ENCODE data around the gene MEX3C.

MEX3C gene

GRCh38 chr18:51149670-51150069 is 47.8 kb downstream of the MEX3C start:
- H3K9me3 ChIP-seq (ENCODE audit: insufficient read depth, low read depth, low read length), result peaks cover 3% of the 10 kb centered on the region
- peak; percentile 41 to 72 for DNase-seq
- WGBS (ENCODE audit: extremely low coverage, insufficient coverage, insufficient read length), result no CpG with 5 or more reads among the region's 4 CpGs

GRCh38 chr18:51146909-51147308 is 50.6 kb downstream of the MEX3C start:
- no peak for DNase-seq
- Histone ChIP-seq H3K79me1 (ENCODE audit: low read length) (peaks cover 3% of the 10 kb centered on the region), H3K36me3 (ENCODE audit: control insufficient read depth in 1 of 2, insufficient read depth in 2 of 2, low read length in 2 of 2) (no peaks in the 10 kb centered on the region), H3K4ac (ENCODE audit: low read depth, low read length) (no peak overlapping the region), H3K23ac (ENCODE audit: low read length) (no peak overlapping the region), H4K91ac (ENCODE audit: low read depth, low read length) (no peak overlapping the region), H3K4me3 (ENCODE audit: low read depth, low read length) (no peak overlapping the region), H2BK120ac (ENCODE audit: insufficient read depth, low read length, poor library complexity) (no peak overlapping the region), H2AFZ (ENCODE audit: insufficient read depth, low read length, poor library complexity) (no peak overlapping the region), H3K18ac (ENCODE audit: low read length) (no peak overlapping the region), H3K4me2 (ENCODE audit: low read length) (no peak overlapping the region), H3K9me3 (ENCODE audit: insufficient read depth, low read depth, low read length) (peaks cover 3% of the 10 kb centered on the region), H2BK5ac (ENCODE audit: low read depth, low read length, poor library complexity) (no peak overlapping the region), H3K9ac (ENCODE audit: low read length) (no peak overlapping the region), H2BK12ac (ENCODE audit: low read length) (no peak overlapping the region), H3K79me2 (ENCODE audit: control insufficient read depth, insufficient read depth, low read length, poor library complexity) (no peaks in the 10 kb centered on the region), H4K12ac (ENCODE audit: low read depth, low read length) (no peak overlapping the region), H3K4me1 (ENCODE audit: control insufficient read depth in 1 of 2, insufficient read depth in 2 of 2, low read length in 2 of 2) (peaks cover 4 to 7% of the 10 kb centered on the region in 2 experiments), H3K14ac (ENCODE audit: low read length) (no peak overlapping the region), H4K8ac (ENCODE audit: low read depth, low read length) (no peak overlapping the region), H3K27ac (ENCODE audit: low read depth, low read length) (no peak overlapping the region), H2AK5ac (ENCODE audit: low read length) (no peak overlapping the region), H3K27me3 (ENCODE audit: insufficient read depth, low read length) (no peaks in the 10 kb centered on the region)
- WGBS (ENCODE audit: extremely low coverage, insufficient coverage, insufficient read length), result no CpG with 5 or more reads among the region's 4 CpGs

More at GRCh38 chr18:51149670-51150069, 47.8 kb downstream of the MEX3C start:
- H3K27me3 ChIP-seq (ENCODE audit: insufficient read depth, low read length), result no peaks in the 10 kb centered on the region
- no peak overlapping the region for H3K4ac ChIP-seq (ENCODE audit: low read depth, low read length)
- no peak overlapping the region for H4K91ac ChIP-seq (ENCODE audit: low read depth, low read length)
- no peak overlapping the region for H3K14ac ChIP-seq (ENCODE audit: low read length)
- H3K4me3 ChIP-seq (ENCODE audit: low read depth, low read length), result no peak overlapping the region
- H4K12ac ChIP-seq (ENCODE audit: low read depth, low read length), result no peak overlapping the region
- H3K23ac ChIP-seq (ENCODE audit: low read length), result no peak overlapping the region
- H3K27ac ChIP-seq (ENCODE audit: low read depth, low read length), result no peak overlapping the region
- no peak overlapping the region for H2AK5ac ChIP-seq (ENCODE audit: low read length)
- no peaks in the 10 kb centered on the region for H3K36me3 ChIP-seq (ENCODE audit: control insufficient read depth in 1 of 2, insufficient read depth in 2 of 2, low read length in 2 of 2)
- no peak overlapping the region for H3K4me2 ChIP-seq (ENCODE audit: low read length)
- peaks cover 3% of the 10 kb centered on the region for H3K79me1 ChIP-seq (ENCODE audit: low read length)
- no peak overlapping the region for H3K9ac ChIP-seq (ENCODE audit: low read length)
- H2BK5ac ChIP-seq (ENCODE audit: low read depth, low read length, poor library complexity), result no peak overlapping the region
- no peak overlapping the region for H2BK12ac ChIP-seq (ENCODE audit: low read length)
- no peak overlapping the region for H3K18ac ChIP-seq (ENCODE audit: low read length)
- peaks cover 4 to 7% of the 10 kb centered on the region in 2 experiments for H3K4me1 ChIP-seq (ENCODE audit: control insufficient read depth in 1 of 2, insufficient read depth in 2 of 2, low read length in 2 of 2)
- no peak overlapping the region for H2BK120ac ChIP-seq (ENCODE audit: insufficient read depth, low read length, poor library complexity)
- no peak overlapping the region for H4K8ac ChIP-seq (ENCODE audit: low read depth, low read length)
- H2AFZ ChIP-seq (ENCODE audit: insufficient read depth, low read length, poor library complexity), result no peak overlapping the region
- H3K79me2 ChIP-seq (ENCODE audit: control insufficient read depth, insufficient read depth, low read length, poor library complexity), result no peaks in the 10 kb centered on the region

GRCh38 chr18:51138936-51139335 is 58.5 kb downstream of the MEX3C start:
- Histone ChIP-seq H3K4me2 (ENCODE audit: low read length) (no peak overlapping the region), H3K27ac (ENCODE audit: low read depth, low read length) (no peak overlapping the region), H3K36me3 (ENCODE audit: control insufficient read depth in 1 of 2, insufficient read depth in 2 of 2, low read length in 2 of 2) (no peaks in the 10 kb centered on the region), H4K12ac (ENCODE audit: low read depth, low read length) (no peak overlapping the region), H3K9me3 (ENCODE audit: insufficient read depth, low read depth, low read length) (no peaks in the 10 kb centered on the region), H3K4me1 (ENCODE audit: control insufficient read depth in 1 of 2, insufficient read depth in 2 of 2, low read length in 2 of 2) (peaks cover 3 to 4% of the 10 kb centered on the region in 2 experiments), H3K9ac (ENCODE audit: low read length) (no peak overlapping the region), H2BK120ac (ENCODE audit: insufficient read depth, low read length, poor library complexity) (no peak overlapping the region), H3K27me3 (ENCODE audit: insufficient read depth, low read length) (no peaks in the 10 kb centered on the region), H2AK5ac (ENCODE audit: low read length) (no peak overlapping the region), H2AFZ (ENCODE audit: insufficient read depth, low read length, poor library complexity) (no peak overlapping the region), H3K79me1 (ENCODE audit: low read length) (peaks cover 3% of the 10 kb centered on the region), H2BK12ac (ENCODE audit: low read length) (no peak overlapping the region), H3K18ac (ENCODE audit: low read length) (no peak overlapping the region), H3K79me2 (ENCODE audit: control insufficient read depth, insufficient read depth, low read length, poor library complexity) (no peaks in the 10 kb centered on the region), H4K8ac (ENCODE audit: low read depth, low read length) (no peak overlapping the region), H3K23ac (ENCODE audit: low read length) (no peak overlapping the region), H3K4ac (ENCODE audit: low read depth, low read length) (no peak overlapping the region), H4K91ac (ENCODE audit: low read depth, low read length) (no peak overlapping the region), H2BK5ac (ENCODE audit: low read depth, low read length, poor library complexity) (no peak overlapping the region), H3K14ac (ENCODE audit: low read length) (no peak overlapping the region), H3K4me3 (ENCODE audit: low read depth, low read length) (no peak overlapping the region)
- DNase-seq, result no peak
- WGBS (ENCODE audit: extremely low coverage, insufficient coverage, insufficient read length), result no CpG with 5 or more reads among the region's 8 CpGs

- DNase-seq, result peak; percentile 58 to 68
- Histone ChIP-seq H3K18ac (ENCODE audit: low read length) (no peak overlapping the region), H2AFZ (ENCODE audit: insufficient read depth, low read length, poor library complexity) (no peak overlapping the region), H3K36me3 (ENCODE audit: control insufficient read depth in 1 of 2, insufficient read depth in 2 of 2, low read length in 2 of 2) (no peaks in the 10 kb centered on the region), H4K12ac (ENCODE audit: low read depth, low read length) (no peak overlapping the region), H3K27ac (ENCODE audit: low read depth, low read length) (no peak overlapping the region), H3K27me3 (ENCODE audit: insufficient read depth, low read length) (no peaks in the 10 kb centered on the region), H3K4me1 (ENCODE audit: control insufficient read depth in 1 of 2, insufficient read depth in 2 of 2, low read length in 2 of 2) (peaks cover 3 to 4% of the 10 kb centered on the region in 2 experiments), H2BK12ac (ENCODE audit: low read length) (no peak overlapping the region), H3K23ac (ENCODE audit: low read length) (no peak overlapping the region), H3K4me2 (ENCODE audit: low read length) (no peak overlapping the region), H3K4me3 (ENCODE audit: low read depth, low read length) (no peak overlapping the region), H3K79me1 (ENCODE audit: low read length) (peaks cover 3% of the 10 kb centered on the region), H2BK120ac (ENCODE audit: insufficient read depth, low read length, poor library complexity) (no peak overlapping the region), H2BK5ac (ENCODE audit: low read depth, low read length, poor library complexity) (no peak overlapping the region), H4K91ac (ENCODE audit: low read depth, low read length) (no peak overlapping the region), H2AK5ac (ENCODE audit: low read length) (no peak overlapping the region), H3K4ac (ENCODE audit: low read depth, low read length) (no peak overlapping the region), H3K9ac (ENCODE audit: low read length) (no peak overlapping the region), H4K8ac (ENCODE audit: low read depth, low read length) (no peak overlapping the region), H3K9me3 (ENCODE audit: insufficient read depth, low read depth, low read length) (no peaks in the 10 kb centered on the region), H3K79me2 (ENCODE audit: control insufficient read depth, insufficient read depth, low read length, poor library complexity) (no peaks in the 10 kb centered on the region), H3K14ac (ENCODE audit: low read length) (no peak overlapping the region)
- WGBS (ENCODE audit: extremely low coverage, insufficient coverage, insufficient read length), result no CpG with 5 or more reads among the region's 7 CpGs
These were observed 59.6 kb downstream of the MEX3C start for GRCh38 chr18:51137891-51138290.
